SKM-1 (cell line): Measurements from ENCODE around the gene FCSK.

Experiments used
- DNase-seq: peaks from one replicate; lab custom pipeline; 2025; ENCODE audit not compliant: unreplicated experiment; lab: John Stamatoyannopoulos, UW

FCSK gene

GRCh38 chr16:70453117-70453891 lies 1.1 kb upstream of the FCSK start:
- DNase-seq: no peak

DNA sequence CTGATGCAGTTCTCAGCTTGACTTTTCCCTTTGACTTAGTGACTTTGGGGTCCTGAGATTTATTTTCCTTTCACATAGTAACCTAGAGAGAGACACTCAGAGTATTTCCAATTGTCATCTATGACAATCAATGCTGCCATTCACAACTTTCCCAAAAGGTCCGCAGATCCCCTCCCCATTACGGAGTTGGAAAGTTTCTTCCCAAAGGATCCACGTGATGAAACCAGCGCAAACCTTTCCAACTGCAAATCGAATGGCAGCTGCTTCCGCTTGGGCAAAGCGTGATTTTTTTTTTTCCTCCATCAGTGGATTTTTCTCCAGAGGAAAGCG lies 538 bp upstream of the FCSK start:
- no peak for DNase-seq

- no peak for DNase-seq
Measured at GRCh38 chr16:70455910-70456309, 1.5 kb downstream of the FCSK start.

GRCh38 chr16:70457446-70458166 lies 3.2 kb downstream of the FCSK start:
- DNase-seq: no peak

DNA sequence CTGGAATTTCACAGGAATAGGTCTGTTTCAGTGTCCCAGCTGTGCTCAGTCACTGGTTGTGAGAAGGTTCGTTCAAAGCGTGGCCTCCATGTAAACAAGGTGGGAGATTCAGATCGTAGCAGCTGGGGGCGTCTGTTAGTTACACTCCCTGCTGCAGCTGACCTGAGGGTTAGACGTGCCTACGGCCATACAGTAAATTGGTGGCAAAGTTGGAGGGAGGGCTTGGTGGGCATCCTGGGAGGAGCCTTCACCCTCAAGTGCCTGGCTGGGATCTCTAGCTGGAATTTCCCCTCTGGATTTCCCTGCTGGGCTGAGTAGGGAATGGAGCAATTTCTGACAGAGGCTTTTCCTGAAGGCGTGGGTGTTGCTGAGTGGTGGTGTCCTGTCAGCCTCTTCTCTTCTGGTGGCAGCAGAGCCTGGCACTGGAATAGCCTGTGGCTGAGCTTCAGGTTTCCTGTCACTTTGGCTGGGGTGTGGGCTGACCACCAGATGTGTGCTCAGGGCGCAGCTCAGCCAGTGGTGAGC lies 6.4 kb downstream of the FCSK start:
- DNase-seq: no peak

- no peak for DNase-seq
Measured at GRCh38 chr16:70463235-70463634, 8.8 kb downstream of the FCSK start.

DNA sequence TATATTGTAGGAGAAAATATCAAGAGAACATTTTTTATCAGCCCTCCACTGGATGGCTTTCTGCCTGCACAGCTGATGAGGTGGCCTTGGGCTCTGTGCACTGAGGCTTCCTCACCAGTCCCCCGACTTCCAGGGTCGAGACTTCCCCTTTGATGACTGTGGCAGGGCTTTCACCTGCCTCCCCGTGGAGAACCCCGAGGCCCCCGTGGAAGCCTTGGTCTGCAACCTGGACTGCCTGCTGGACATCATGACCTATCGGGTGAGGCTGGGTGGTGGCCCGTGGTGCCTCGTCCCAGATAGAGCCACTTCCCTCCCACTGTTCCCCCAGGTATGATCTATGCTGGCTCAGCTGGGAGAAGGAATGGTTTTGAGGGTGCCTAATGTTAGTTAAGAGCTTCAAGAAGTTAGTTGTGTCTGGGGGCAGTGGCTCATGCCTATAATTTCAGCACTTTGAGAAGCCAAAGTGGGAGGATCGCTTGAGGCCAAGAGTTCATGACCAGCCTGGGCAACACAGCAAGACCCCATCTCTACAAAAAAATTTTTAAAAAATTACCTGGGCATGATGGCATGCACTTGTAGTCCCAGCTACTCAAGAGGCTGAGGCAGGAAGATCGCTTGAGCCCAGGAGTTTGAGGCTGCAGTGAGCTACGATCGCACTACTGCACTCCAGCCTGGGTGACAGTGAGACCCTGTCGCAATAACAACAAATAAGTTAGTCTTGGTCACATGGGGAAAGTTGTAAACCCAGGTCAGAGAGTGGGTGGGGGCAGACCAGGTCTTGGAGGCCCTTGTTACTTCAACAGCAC lies 11.8 kb downstream of the FCSK start:
- DNase-seq: no peak

GRCh38 chr16:70466805-70467076 lies 12.3 kb downstream of the FCSK start:
- DNase-seq: no peak

GRCh38 chr16:70467113-70467512 lies 12.7 kb downstream of the FCSK start:
- DNase-seq: no peak

DNA sequence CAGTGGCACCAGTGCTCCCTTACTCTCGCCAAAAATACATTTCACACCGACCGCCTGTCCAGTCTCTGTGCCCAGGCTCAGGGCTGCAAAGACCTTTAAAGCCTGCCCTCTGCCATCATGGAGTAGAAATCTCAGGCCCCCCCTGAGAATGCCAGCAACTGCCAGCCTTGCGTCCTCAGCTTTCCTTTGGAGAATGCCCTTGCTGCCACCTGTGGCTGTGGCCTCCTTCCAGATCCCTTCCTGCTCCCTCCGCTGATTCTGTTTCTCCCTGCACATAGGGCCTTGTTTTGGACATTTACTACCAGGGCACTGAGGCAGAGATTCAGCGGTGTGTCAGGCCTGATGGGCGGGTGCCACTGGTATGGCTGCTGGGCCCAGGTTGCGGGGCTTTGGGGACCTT lies 13.2 kb downstream of the FCSK start:
- no peak for DNase-seq

GRCh38 chr16:70468776-70469525 lies 14.6 kb downstream of the FCSK start:
- DNase-seq: no peak

DNA sequence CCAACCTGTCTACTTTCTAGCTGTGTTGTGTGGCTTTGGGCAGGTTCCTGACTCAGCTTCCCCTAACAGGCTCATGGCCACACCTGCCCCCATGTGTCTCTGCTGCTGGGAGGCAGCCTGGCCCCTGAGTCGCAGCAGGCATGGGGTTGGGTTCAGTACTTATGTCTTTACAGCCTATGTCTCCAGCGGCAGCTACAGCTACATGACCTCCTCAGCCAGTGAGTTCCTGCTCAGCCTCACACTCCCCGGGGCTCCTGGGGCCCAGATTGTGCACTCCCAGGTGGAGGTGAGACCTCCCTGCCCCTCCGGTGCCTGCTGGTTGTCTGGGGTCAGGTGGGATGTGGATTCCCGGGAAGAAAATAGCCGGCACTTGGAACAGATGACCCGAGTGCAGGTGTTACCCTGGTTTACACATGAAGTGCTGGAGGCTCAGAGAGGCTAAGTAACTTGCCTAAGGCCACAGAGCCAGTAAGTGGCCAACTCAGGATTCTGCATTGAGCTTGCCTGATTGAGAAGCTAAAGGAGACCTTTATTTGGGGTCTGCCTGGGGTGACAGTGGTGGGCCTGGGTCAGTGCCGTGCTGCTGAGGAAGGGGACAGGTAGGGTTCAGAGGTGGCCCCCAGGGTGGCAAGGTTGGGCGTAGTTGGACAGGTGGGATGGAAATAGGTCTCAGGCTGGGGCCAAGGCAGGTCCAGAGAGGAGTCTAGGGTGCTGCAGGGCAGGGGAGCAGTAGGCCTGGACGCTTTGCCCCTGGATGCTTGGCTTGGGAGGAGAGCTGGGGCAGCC lies 15.9 kb downstream of the FCSK start:
- no peak for DNase-seq

DNA sequence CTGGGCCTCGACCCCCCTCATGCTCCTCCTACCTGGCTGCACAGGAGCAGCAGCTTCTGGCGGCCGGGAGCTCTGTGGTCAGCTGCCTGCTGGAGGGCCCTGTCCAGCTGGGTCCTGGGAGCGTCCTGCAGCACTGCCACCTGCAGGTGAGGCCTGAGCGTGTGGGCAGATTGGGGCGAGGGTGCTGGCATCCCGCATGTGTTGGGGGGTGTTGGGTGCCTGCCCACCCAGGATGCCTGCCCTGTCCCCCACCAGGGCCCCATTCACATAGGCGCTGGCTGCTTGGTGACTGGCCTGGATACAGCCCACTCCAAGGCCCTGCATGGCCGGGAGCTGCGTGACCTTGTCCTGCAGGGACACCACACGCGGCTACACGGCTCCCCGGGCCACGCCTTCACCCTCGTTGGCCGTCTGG lies 16.5 kb downstream of the FCSK start:
- DNase-seq: no peak

GRCh38 chr16:70472786-70473433 lies 18.5 kb downstream of the FCSK start:
- DNase-seq: no peak

DNA sequence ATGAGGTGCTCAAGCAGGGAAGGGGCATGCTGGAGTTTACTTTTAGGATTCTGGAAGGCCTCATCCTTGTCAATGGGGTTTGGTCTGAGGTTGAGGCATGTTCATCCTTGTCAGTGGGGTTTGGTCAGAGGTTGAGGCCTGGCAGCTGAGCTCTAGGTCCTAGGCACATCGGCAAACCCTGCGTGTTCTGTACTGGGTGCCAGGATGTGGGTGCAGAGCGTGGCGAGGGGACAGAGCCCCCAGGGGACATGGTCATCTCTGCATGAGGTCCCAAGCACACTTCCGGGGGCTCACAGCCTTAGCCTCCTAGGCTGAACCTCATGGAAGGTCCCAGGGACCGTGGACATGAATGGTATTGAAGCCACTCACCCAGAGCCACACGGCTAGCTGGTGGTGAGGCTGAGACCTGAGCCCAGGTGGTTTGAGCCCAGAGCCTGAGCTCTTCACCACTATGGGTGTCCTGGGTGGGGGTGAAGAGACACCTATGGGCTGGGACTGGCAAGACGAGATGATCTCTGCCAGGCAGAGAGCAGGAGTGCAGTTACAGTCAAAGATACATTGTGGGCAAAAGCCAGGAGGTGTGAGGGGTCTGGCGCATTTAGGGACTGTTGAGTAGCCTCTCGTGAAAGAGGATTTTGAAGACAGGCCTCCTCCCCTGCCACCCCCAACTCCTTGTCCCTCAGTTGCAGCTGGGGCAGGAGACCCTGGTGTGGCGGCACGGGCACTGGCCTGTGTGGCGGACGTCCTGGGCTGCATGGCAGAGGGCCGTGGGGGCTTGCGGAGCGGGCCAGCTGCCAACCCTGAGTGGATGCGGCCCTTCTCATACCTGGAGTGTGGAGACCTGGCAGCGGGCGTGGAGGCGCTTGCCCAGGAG lies 19.3 kb downstream of the FCSK start:
- no peak for DNase-seq

- no peak for DNase-seq
Measured at GRCh38 chr16:70474320-70475053, 20.1 kb downstream of the FCSK start.

DNA sequence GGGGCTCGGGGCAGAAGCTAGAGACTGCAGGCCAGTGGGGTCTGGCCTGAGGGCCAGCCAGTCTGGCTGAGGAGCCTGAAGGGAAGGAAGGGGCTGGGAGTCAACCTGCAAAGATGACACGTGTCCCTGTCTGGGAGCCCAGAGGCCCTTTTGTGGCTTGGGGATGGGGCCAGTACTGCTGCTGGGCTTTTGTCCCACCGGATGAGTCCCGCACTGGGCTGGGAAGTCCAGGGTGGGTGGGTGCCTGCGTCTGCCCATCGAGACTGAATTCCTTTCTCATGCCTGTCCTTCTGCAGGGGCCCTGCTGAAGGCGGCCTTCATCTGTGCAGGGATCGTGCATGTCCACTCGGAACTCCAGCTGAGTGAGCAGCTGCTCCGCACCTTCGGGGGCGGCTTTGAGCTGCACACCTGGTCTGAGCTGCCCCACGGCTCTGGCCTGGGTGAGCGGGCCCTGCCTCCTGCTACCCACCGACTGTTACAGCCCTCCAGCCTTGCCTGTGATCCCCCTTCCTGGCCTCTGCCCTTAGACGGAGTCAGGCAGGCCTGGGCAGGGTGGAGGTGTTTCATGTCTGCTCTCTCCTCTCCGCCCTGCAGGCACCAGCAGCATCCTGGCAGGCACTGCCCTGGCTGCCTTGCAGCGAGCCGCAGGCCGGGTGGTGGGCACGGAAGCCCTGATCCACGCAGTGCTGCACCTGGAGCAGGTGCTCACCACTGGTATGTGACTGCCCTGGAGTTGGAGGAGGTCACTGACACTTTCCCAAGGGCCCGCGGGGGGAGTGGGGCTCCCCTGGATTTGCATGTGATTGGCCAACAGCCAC lies 20.9 kb downstream of the FCSK start:
- DNase-seq: no peak
